ENCODE measurements around the gene KLHL35.

KLHL35 gene

DNA sequence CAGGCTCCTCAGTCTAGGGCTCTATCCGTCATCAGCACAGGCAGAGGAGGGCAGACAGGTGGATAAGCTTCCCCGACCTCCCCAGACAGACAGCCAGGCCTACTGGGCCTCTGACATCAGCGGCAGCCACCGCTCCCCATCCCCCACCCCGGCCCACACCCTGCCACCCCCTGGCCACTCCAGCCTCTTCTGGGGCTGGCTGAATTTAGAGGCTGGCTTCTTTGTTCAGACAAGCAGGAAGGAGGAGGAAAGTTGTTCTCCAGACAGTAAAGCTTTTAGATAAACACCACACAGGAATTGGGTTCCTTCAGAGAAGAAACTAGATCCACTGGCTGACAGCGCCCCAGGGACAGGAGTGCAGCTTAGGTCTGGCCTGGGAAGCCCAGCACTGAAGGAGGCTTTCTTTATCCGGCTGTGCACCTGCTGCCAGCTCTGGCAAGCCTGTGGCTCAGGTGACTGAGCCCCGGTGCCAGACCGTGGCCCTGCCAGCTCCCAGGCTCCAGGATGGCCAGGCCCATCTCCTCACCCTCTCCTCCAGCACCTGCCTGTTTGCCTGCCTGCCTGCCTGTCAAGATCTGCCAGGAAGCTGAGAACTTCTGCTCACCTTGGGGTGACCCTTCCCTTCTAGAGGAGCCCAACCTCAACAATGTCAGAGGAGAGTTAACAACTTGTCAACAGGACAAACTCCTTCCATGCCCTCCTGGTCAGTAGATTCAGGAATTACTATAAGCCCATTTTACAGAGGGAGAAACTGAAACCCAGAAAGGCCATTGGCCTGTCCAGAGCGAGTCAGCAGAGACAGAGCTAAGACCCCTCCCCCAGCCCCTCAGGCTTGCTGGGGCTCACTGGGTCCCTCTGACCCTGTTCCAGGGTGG is 44.0 kb upstream of the KLHL35 start:
- no peak overlapping the region for H3K9ac ChIP-seq (ENCODE audit: low read length)
- H3K4me3 ChIP-seq (ENCODE audit: insufficient read depth in 1 of 2, low read depth in 1 of 2, low read length in 2 of 2), result no peak overlapping the region
- DNase-seq, result no peak
- H3K36me3 ChIP-seq (ENCODE audit: control insufficient read depth in 1 of 2, insufficient read depth in 2 of 2, low read depth in 1 of 2, low read length in 2 of 2), result no peaks in the 10 kb centered on the region
- peak overlapping the region; percentile 57 for H4K91ac ChIP-seq (ENCODE audit: low read length)
- peak overlapping the region in 1 of 2 experiments; percentile 27 for H2BK12ac ChIP-seq (ENCODE audit: low read length in 2 of 2)
- H3K27me3 ChIP-seq (ENCODE audit: control insufficient read depth in 1 of 2, insufficient read depth in 1 of 2, low read length in 2 of 2), result no peaks in the 10 kb centered on the region
- H2BK15ac ChIP-seq (ENCODE audit: low read depth, poor library complexity, severe bottlenecking), result no peak overlapping the region
- H3K27ac ChIP-seq (ENCODE audit: low read length, poor library complexity, severe bottlenecking), result no peak overlapping the region
- 67% methylated on average over 7 of the region's 10 CpGs for WGBS
- no peak overlapping the region for H3K4ac ChIP-seq (ENCODE audit: low read depth in 1 of 2, low read length in 2 of 2)
- H3K79me1 ChIP-seq (replicated peaks; ENCODE audit: low read length, poor library complexity, severe bottlenecking), result no peaks in the 10 kb centered on the region
- no peak overlapping the region for H2BK120ac ChIP-seq (ENCODE audit: low read depth, low read length)
- H3K14ac ChIP-seq (ENCODE audit: low read length in 2 of 2), result no peak overlapping the region
- no peak overlapping the region for H3K4me2 ChIP-seq (ENCODE audit: low read length, poor library complexity, severe bottlenecking)
- H2BK5ac ChIP-seq (ENCODE audit: low read depth, low read length, poor library complexity, severe bottlenecking), result no peak overlapping the region
- no peak overlapping the region for H2AK5ac ChIP-seq (ENCODE audit: low read length, severe bottlenecking)
- H3K23ac ChIP-seq (ENCODE audit: low read length in 2 of 2), result no peak overlapping the region
- H4K8ac ChIP-seq (ENCODE audit: low read length), result peak overlapping the region; percentile 4
- no peaks in the 10 kb centered on the region for H3K9me3 ChIP-seq (ENCODE audit: control insufficient read depth, low read length)
- H3K4me1 ChIP-seq (ENCODE audit: control insufficient read depth, insufficient read depth, low read depth, low read length), result peaks cover 15% of the 10 kb centered on the region
- peak overlapping the region in 1 of 2 experiments; percentile 35 for H3K18ac ChIP-seq (ENCODE audit: low read depth in 1 of 2, low read length in 2 of 2)
- H2AFZ ChIP-seq (ENCODE audit: low read depth, low read length), result no peak overlapping the region

GRCh38 chr11:75475767-75476650 is 43.0 kb upstream of the KLHL35 start:
- peak overlapping the region; percentile 81 to 83 for H3K18ac ChIP-seq (ENCODE audit: low read depth in 1 of 2, low read length in 2 of 2)
- no peak for DNase-seq
- H2AFZ ChIP-seq (ENCODE audit: low read depth, low read length), result peak overlapping the region; percentile 34
- 87% methylated on average over 9 of the region's 9 CpGs for WGBS
- H2AK5ac ChIP-seq (ENCODE audit: low read length, severe bottlenecking), result no peak overlapping the region
- no peak overlapping the region for H3K4me2 ChIP-seq (ENCODE audit: low read length, poor library complexity, severe bottlenecking)
- no peak overlapping the region for H3K4me3 ChIP-seq (ENCODE audit: insufficient read depth in 1 of 2, low read depth in 1 of 2, low read length in 2 of 2)
- H2BK12ac ChIP-seq (ENCODE audit: low read length in 2 of 2), result peak overlapping the region; percentile 61 to 85
- no peak overlapping the region for H3K27ac ChIP-seq (ENCODE audit: low read length, poor library complexity, severe bottlenecking)
- H3K79me1 ChIP-seq (replicated peaks; ENCODE audit: low read length, poor library complexity, severe bottlenecking), result no peaks in the 10 kb centered on the region
- H2BK5ac ChIP-seq (ENCODE audit: low read depth, low read length, poor library complexity, severe bottlenecking), result no peak overlapping the region
- H4K8ac ChIP-seq (ENCODE audit: low read length), result peak overlapping the region; percentile 98
- H3K23ac ChIP-seq (ENCODE audit: low read length in 2 of 2), result no peak overlapping the region
- H3K9me3 ChIP-seq (ENCODE audit: control insufficient read depth, low read length), result no peaks in the 10 kb centered on the region
- no peak overlapping the region for H2BK15ac ChIP-seq (ENCODE audit: low read depth, poor library complexity, severe bottlenecking)
- peak overlapping the region in 1 of 2 experiments; percentile 66 for H3K14ac ChIP-seq (ENCODE audit: low read length in 2 of 2)
- H4K91ac ChIP-seq (ENCODE audit: low read length), result peak overlapping the region; percentile 81
- peaks cover 17% of the 10 kb centered on the region for H3K4me1 ChIP-seq (ENCODE audit: control insufficient read depth, insufficient read depth, low read depth, low read length)
- no peak overlapping the region for H2BK120ac ChIP-seq (ENCODE audit: low read depth, low read length)
- H3K9ac ChIP-seq (ENCODE audit: low read length), result no peak overlapping the region
- no peaks in the 10 kb centered on the region for H3K27me3 ChIP-seq (ENCODE audit: control insufficient read depth in 1 of 2, insufficient read depth in 1 of 2, low read length in 2 of 2)
- H3K36me3 ChIP-seq (ENCODE audit: control insufficient read depth in 1 of 2, insufficient read depth in 2 of 2, low read depth in 1 of 2, low read length in 2 of 2), result no peaks in the 10 kb centered on the region
- H3K4ac ChIP-seq (ENCODE audit: low read depth in 1 of 2, low read length in 2 of 2), result peak overlapping the region; percentile 5 to 20

DNA sequence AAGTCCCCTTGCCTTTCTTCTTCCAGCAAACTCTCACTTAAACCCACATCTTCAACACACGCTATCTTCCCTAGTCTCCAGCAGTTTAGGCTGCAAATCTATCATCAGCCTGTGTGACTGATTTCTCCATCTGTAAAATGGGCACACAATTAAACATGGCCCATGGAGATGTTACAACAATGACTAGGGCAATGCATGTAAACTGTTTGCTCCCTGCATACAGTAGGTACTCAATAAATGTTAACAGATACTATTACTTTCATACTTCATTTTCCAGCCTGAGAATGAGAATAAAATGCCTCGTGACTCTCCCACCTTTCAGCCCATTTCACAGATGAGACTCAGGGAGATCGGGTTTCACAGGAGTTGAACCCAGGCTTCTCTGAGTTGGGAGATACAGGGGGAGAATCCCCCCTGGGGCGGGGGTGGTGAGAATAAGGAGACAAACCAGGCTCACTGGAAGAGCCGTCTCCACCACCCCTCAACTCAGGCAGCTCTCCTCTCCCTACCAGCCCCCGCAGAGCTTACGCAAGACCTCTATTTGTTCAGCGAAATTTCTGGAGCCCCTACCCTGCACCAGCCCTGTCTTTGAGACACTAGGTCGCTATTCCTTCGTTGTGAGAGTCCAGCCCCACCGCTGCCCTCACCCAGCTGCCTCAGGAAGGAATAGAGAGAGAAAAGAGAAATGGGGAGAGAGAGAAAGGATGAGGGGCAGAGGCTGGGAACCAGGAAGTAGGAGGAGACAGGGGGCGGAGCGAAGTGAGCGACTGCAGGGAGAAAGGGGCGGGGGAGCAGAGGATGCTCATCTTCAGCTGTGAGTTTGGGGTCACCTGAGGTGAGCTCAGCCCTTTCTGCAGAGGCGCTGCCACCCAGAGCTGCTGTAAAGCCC is 42.1 kb upstream of the KLHL35 start:
- no peak overlapping the region for H2AK5ac ChIP-seq (ENCODE audit: low read length, severe bottlenecking)
- no peak overlapping the region for H3K27ac ChIP-seq (ENCODE audit: low read length, poor library complexity, severe bottlenecking)
- H3K4me2 ChIP-seq (ENCODE audit: low read length, poor library complexity, severe bottlenecking), result peak overlapping the region; percentile 35
- WGBS, result 34% methylated on average over 14 of the region's 16 CpGs
- peak overlapping the region; percentile 72 for H2AFZ ChIP-seq (ENCODE audit: low read depth, low read length)
- H3K18ac ChIP-seq (ENCODE audit: low read depth in 1 of 2, low read length in 2 of 2), result peak overlapping the region; percentile 81 to 88
- H3K23ac ChIP-seq (ENCODE audit: low read length in 2 of 2), result no peak overlapping the region
- H3K9ac ChIP-seq (ENCODE audit: low read length), result no peak overlapping the region
- H3K36me3 ChIP-seq (ENCODE audit: control insufficient read depth in 1 of 2, insufficient read depth in 2 of 2, low read depth in 1 of 2, low read length in 2 of 2), result no peaks in the 10 kb centered on the region
- H3K27me3 ChIP-seq (ENCODE audit: control insufficient read depth in 1 of 2, insufficient read depth in 1 of 2, low read length in 2 of 2), result no peaks in the 10 kb centered on the region
- peaks cover 17% of the 10 kb centered on the region for H3K4me1 ChIP-seq (ENCODE audit: control insufficient read depth, insufficient read depth, low read depth, low read length)
- peak overlapping the region; percentile 68 to 70 for H3K4ac ChIP-seq (ENCODE audit: low read depth in 1 of 2, low read length in 2 of 2)
- peak overlapping the region; percentile 69 for H2BK120ac ChIP-seq (ENCODE audit: low read depth, low read length)
- peak overlapping the region; percentile 81 for H4K91ac ChIP-seq (ENCODE audit: low read length)
- peak; percentile 76 for DNase-seq
- peak overlapping the region; percentile 38 to 55 for H2BK12ac ChIP-seq (ENCODE audit: low read length in 2 of 2)
- peak overlapping the region in 1 of 2 experiments; percentile 66 for H3K14ac ChIP-seq (ENCODE audit: low read length in 2 of 2)
- H3K9me3 ChIP-seq (ENCODE audit: control insufficient read depth, low read length), result no peaks in the 10 kb centered on the region
- peak overlapping the region; percentile 98 for H4K8ac ChIP-seq (ENCODE audit: low read length)
- no peak overlapping the region for H3K4me3 ChIP-seq (ENCODE audit: insufficient read depth in 1 of 2, low read depth in 1 of 2, low read length in 2 of 2)
- H2BK5ac ChIP-seq (ENCODE audit: low read depth, low read length, poor library complexity, severe bottlenecking), result no peak overlapping the region
- no peaks in the 10 kb centered on the region for H3K79me1 ChIP-seq (replicated peaks; ENCODE audit: low read length, poor library complexity, severe bottlenecking)
- H2BK15ac ChIP-seq (ENCODE audit: low read depth, poor library complexity, severe bottlenecking), result peak overlapping the region; percentile 52

Data from mesenchymal stem cell (in vitro differentiated cells and primary cell).